HG02623 (cell line): Measurements from ENCODE around the gene MAP1B.
"Not testable (repeated sequence)": the region's sequence is repeated elsewhere in the genome, so short reads cannot be mapped to it uniquely, and the experiment has no call there.

Experiments used
- ATAC-seq: cut with Tn5 transposase; IDR thresholded peaks from one replicate; pipeline ENCODE4 v1.9.1; 2021; ENCODE audit warnings: moderate library complexity; ENCODE audit not compliant: unreplicated experiment

Gene MAP1B

GRCh38 chr5:72107131-72107900 is at the start of gene MAP1B:
Gene MAP1B, plus strand, starts transcription at chr5:72107475. Its CDS starts 57 bp downstream, at chr5:72107532.
- ATAC-seq, result no peak

GRCh38 chr5:72057816-72058215 is 49.5 kb upstream of the MAP1B start:
- no peak for ATAC-seq

- no peak for ATAC-seq
Observed at GRCh38 chr5:72063219-72063819, 44.0 kb upstream of the MAP1B start.

GRCh38 chr5:72064801-72065570 is 42.3 kb upstream of the MAP1B start:
- ATAC-seq, result no peak

- ATAC-seq, result no peak
Observed at GRCh38 chr5:72065751-72066255, 41.5 kb upstream of the MAP1B start.

GRCh38 chr5:72066705-72067107 is 40.6 kb upstream of the MAP1B start:
- no peak for ATAC-seq

GRCh38 chr5:72067682-72068470 is 39.4 kb upstream of the MAP1B start:
- ATAC-seq, result no peak

- ATAC-seq, result no peak
Observed at GRCh38 chr5:72070529-72070928, 36.7 kb upstream of the MAP1B start.

- ATAC-seq, result no peak
Observed at GRCh38 chr5:72071906-72072305, 35.4 kb upstream of the MAP1B start.

- no peak for ATAC-seq
Observed at GRCh38 chr5:72074251-72074650, 33.0 kb upstream of the MAP1B start.

- ATAC-seq, result no peak
Observed at GRCh38 chr5:72075461-72075860, 31.8 kb upstream of the MAP1B start.

- no peak for ATAC-seq
Observed at GRCh38 chr5:72076621-72077300, 30.5 kb upstream of the MAP1B start.

- ATAC-seq, result no peak
Observed at GRCh38 chr5:72077390-72077789, 29.9 kb upstream of the MAP1B start.

- no peak for ATAC-seq
Observed at GRCh38 chr5:72079288-72079687, 28.0 kb upstream of the MAP1B start.

- no peak for ATAC-seq
Observed at GRCh38 chr5:72082048-72082447, 25.2 kb upstream of the MAP1B start.

GRCh38 chr5:72084876-72085275 is 22.4 kb upstream of the MAP1B start:
- no peak for ATAC-seq

GRCh38 chr5:72085319-72085718 is 22.0 kb upstream of the MAP1B start:
- ATAC-seq, result no peak

- not testable (repeated sequence) for ATAC-seq
Observed at GRCh38 chr5:72089713-72090112, 17.6 kb upstream of the MAP1B start.

GRCh38 chr5:72092074-72092473 is 15.2 kb upstream of the MAP1B start:
- ATAC-seq, result no peak

- ATAC-seq, result no peak
Observed at GRCh38 chr5:72093217-72093616, 14.1 kb upstream of the MAP1B start.
